ENCODE results near the gene FBXL22.

GRCh38 chr15:63556736-63557135 lies 40.5 kb upstream of the FBXL22 start:
- TF ChIP-seq POLR2A (IDR thresholded peaks at IDR 0.05; ENCODE audit: low read depth): no peak
- TF ChIP-seq CTCF (IDR thresholded peaks at IDR 0.05): no peak
- no peak for TF ChIP-seq POLR2AphosphoS5 (IDR thresholded peaks at IDR 0.05)
- TF ChIP-seq EP300 (IDR thresholded peaks at IDR 0.05): no peak

All from esophagus muscularis mucosa (tissue), 4 donors.